Spleen (tissue), 11 donors: ENCODE results near the gene PDE3A. TPM values are rescaled to one million over a fixed set of nuclear protein-coding genes. Genes with fewer than 3 reads are reported as not detected.

Experiments
- DNase-seq: peaks from one replicate; pipeline ENCODE4 v3.0.0-alpha.2; 2020
- H3K27ac ChIP-seq, 8 donors: fragments of 200-600 bp; sonication (generic) in 7 of 8; 1 replicate in 4 of 8; 2 replicates in 4 of 8; pipeline versions ENCODE4 v1.5.0 to v1.8.0; 2016 to 2021; ENCODE audit warnings: inconsistent platforms in 4 of 8, mild to moderate bottlenecking in 4 of 8, moderate library complexity in 1 of 8
- H3K27me3 ChIP-seq, 7 donors: fragments of 200-600 bp; sonication (generic) in 6 of 7; replicated peaks in 1 of 7; 1 replicate in 4 of 7; 2 replicates in 3 of 7; pipeline versions ENCODE4 v1.5.0 to v1.8.0; 2016 to 2021; ENCODE audit warnings: inconsistent platforms in 3 of 7, mild to moderate bottlenecking in 1 of 7
- H3K36me3 ChIP-seq, 6 donors: fragments of 200-600 bp; sonication (generic) in 5 of 6; 1 replicate in 4 of 6; 2 replicates in 2 of 6; pipeline versions ENCODE4 v1.5.0 to v1.8.0; 2016 to 2021; ENCODE audit warnings: inconsistent platforms in 2 of 6
- H3K4me1 ChIP-seq, 6 donors: fragments of 200-600 bp; sonication (generic) in 5 of 6; 1 replicate in 3 of 6; 2 replicates in 3 of 6; pipeline versions ENCODE4 v1.5.0 to v1.8.0; 2016 to 2021; ENCODE audit warnings: inconsistent platforms in 3 of 6
- H3K4me3 ChIP-seq, 8 donors: fragments of 200-600 bp; sonication (generic) in 7 of 8; 1 replicate in 4 of 8; 2 replicates in 4 of 8; pipeline versions ENCODE4 v1.5.0 to v1.8.0; 2016 to 2021; ENCODE audit warnings: inconsistent platforms in 4 of 8, mild to moderate bottlenecking in 4 of 8, moderate library complexity in 2 of 8
- H3K9me3 ChIP-seq, 8 donors: fragments of 200-600 bp; sonication (generic) in 7 of 8; 1 replicate in 4 of 8; 2 replicates in 4 of 8; pipeline versions ENCODE4 v1.5.0 to v1.8.0; 2016 to 2021; ENCODE audit warnings: inconsistent platforms in 4 of 8
- CTCF ChIP-seq, 11 experiments: fragments of 200-600 bp in 7 of 11; fragments of 450-650 bp in 4 of 11; sonication (generic) in 4 of 11; IDR thresholded peaks in 8 of 11; conservative IDR thresholded peaks in 3 of 11; 1 replicate in 7 of 11; 2 replicates in 4 of 11; pipeline versions ENCODE4 v1.4.0 to v1.8.0; 2016 to 2021; ENCODE audit warnings: antibody characterized with exemption in 11 of 11, inconsistent platforms in 4 of 11, mild to moderate bottlenecking in 1 of 11
- POLR2A ChIP-seq, 3 donors: fragments of 450-650 bp; IDR thresholded peaks; one replicate each; pipeline ENCODE4 v1.5.1; 2017; ENCODE audit warnings: antibody characterized with exemption in 3 of 3, mild to moderate bottlenecking in 1 of 3
- POLR2AphosphoS5 ChIP-seq, 3 donors: sonication (generic); formaldehyde crosslinking; IDR thresholded peaks; one replicate each; pipeline ENCODE4 v1.5.1; 2017; ENCODE audit warnings: antibody characterized with exemption in 3 of 3
- WGBS, 5 donors: extraction: QIAGEN DNeasy Blood & Tissue Kit in 3 of 5; methylation state at CpG; one replicate each; pipeline versions ENCODE4 v1.1.5 to v1.1.7; 2013 to 2018; 5-methylcytosine and 5-hydroxymethylcytosine counted together
- intact Hi-C: fragments of 100-400 bp; cut with DNase I; formaldehyde crosslinking; loops from one replicate; pipeline ENCODE4 v1.15.0; 2023; ENCODE audit warnings: low total_unique reads
- polyA plus RNA-seq, 3 donors: library from polyadenylated mRNA; stranded (reverse); fragments of 200-250 nt; gene quantifications; one replicate each; pipeline ENCODE4 v1.2.1, GENCODE V29; 2013
- total RNA-seq, 7 donors: library from RNA; depleted of rRNA in 3 of 7; stranded (reverse); fragments of >200 nt in 3 of 7; fragmentation: NEBNext Ultra II Directional in 4 of 7; extraction: Animal tissue kit (Norgen Biotek cat#: 25700) in 4 of 7; gene quantifications; one replicate each; pipeline versions ENCODE4 v1.1.0 to v1.2.1, GENCODE V29; 2016 to 2021
- donor health status: healthy with polysubstance abuse.
- donor health status: DM: no; HTN: no; CAD: no; lungs with moderate emphysema.
- donor health status: DM: no; HTN: no; CAD: no.
- donor health status: Bipolar disorder and iron deficiency.
- donor health status: healthy.
- donor health status: DM: no; HTN: no; CAD: no.
- donor health status: DM: yes; HTN: yes; CAD: no.

PDE3A gene
- total and polyA plus RNA-seq, 10 donors: 0.57 to 10.1 (median 7.5) TPM

GRCh38 chr12:20555015-20555414, 186.7 kb downstream of the PDE3A start:
- intact Hi-C loops: no loop called here
- no peaks in the 10 kb centered on the region for H3K4me1 ChIP-seq
- H3K27me3 ChIP-seq: no peaks in the 10 kb centered on the region
- 90 to 95% (median 93%) methylated on average over 10 of the region's 10 CpGs for WGBS, 5 donors
- no peak overlapping the region for H3K27ac ChIP-seq
- DNase-seq: no peak
- TF ChIP-seq CTCF (IDR thresholded peaks at IDR 0.05 in 8 of 11, conservative IDR thresholded peaks at IDR 0.05 in 3 of 11) (no peak), POLR2A (IDR thresholded peaks at IDR 0.05) (no peak), POLR2AphosphoS5 (IDR thresholded peaks at IDR 0.05) (no peak)
- no peak overlapping the region for H3K4me3 ChIP-seq
- no peaks in the 10 kb centered on the region for H3K36me3 ChIP-seq
- H3K9me3 ChIP-seq: peaks cover 0 to 8% (median 0%) of the 10 kb centered on the region in 8 donors

DNA sequence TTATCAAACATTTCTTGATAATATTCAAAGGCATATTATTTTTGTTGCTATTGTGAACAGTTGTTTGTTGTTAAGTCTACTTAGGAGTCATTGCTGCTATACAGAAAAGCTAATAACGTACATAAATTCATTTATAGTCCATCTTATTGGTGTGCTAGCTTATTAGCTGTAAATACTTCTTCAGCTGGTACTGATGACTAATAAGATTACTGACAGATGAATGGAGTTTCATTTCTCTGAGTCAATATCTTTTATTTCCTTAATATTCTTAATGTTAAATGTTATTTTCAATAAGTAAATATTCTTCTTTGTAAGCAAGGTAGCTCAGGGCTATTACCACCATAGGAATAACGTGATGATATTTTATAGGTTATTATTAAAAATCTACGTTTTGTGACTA, 187.4 kb downstream of the PDE3A start:
- Histone ChIP-seq H3K36me3 (no peaks in the 10 kb centered on the region), H3K4me1 (no peaks in the 10 kb centered on the region), H3K4me3 (no peak overlapping the region), H3K9me3 (peaks cover 0 to 8% (median 0%) of the 10 kb centered on the region in 8 donors), H3K27me3 (no peaks in the 10 kb centered on the region), H3K27ac (no peak overlapping the region)
- 67 to 87% (median 73%) methylated on average over 3 of the region's 3 CpGs for WGBS, 5 donors
- TF ChIP-seq POLR2A (IDR thresholded peaks at IDR 0.05) (no peak), POLR2AphosphoS5 (IDR thresholded peaks at IDR 0.05) (no peak), CTCF (IDR thresholded peaks at IDR 0.05 in 8 of 11, conservative IDR thresholded peaks at IDR 0.05 in 3 of 11) (no peak)
- intact Hi-C loops: no loop called here
- DNase-seq: no peak

- Histone ChIP-seq H3K27ac (no peak overlapping the region), H3K27me3 (no peaks in the 10 kb centered on the region), H3K4me1 (no peaks in the 10 kb centered on the region), H3K36me3 (no peaks in the 10 kb centered on the region), H3K4me3 (no peak overlapping the region), H3K9me3 (peaks cover 0 to 3% (median 0%) of the 10 kb centered on the region in 8 donors)
- DNase-seq: no peak
- intact Hi-C loops: no loop called here
- TF ChIP-seq CTCF (IDR thresholded peaks at IDR 0.05 in 8 of 11, conservative IDR thresholded peaks at IDR 0.05 in 3 of 11) (no peak), POLR2AphosphoS5 (IDR thresholded peaks at IDR 0.05) (no peak), POLR2A (IDR thresholded peaks at IDR 0.05) (no peak)
- WGBS, 5 donors: 66 to 92% (median 73%) methylated on average over 1 of the region's 1 CpG
Measured at GRCh38 chr12:20557096-20557495, 188.8 kb downstream of the PDE3A start.

DNA sequence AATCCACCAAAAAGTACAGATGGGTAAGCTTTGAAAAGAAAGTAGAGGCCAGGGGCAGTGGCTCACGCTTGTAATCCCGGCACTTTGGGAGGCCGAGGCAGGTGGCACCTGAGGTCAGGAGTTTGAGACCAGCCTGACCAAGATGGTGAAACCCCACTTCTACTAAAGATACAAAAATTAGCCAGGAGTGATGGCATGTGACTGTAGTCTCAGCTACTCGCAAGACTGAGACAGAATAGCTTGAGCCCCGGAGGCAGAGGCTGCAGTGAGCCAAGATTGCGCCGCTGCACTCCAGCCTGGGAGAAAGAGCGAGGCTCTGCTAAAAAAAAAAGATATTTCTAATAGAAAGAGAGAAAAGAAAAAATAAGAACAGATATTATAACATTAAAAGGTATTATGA, 192.6 kb downstream of the PDE3A start:
- Histone ChIP-seq H3K27me3 (no peaks in the 10 kb centered on the region), H3K9me3 (no peaks in the 10 kb centered on the region), H3K36me3 (no peaks in the 10 kb centered on the region), H3K4me1 (no peaks in the 10 kb centered on the region), H3K4me3 (no peak overlapping the region), H3K27ac (no peak overlapping the region)
- DNase-seq: no peak
- 86 to 94% (median 92%) methylated on average over 8 of the region's 8 CpGs for whole genome bisulfite sequencing, 5 donors
- intact Hi-C loops: no loop called here
- TF ChIP-seq POLR2AphosphoS5 (IDR thresholded peaks at IDR 0.05) (no peak), POLR2A (IDR thresholded peaks at IDR 0.05) (no peak), CTCF (IDR thresholded peaks at IDR 0.05 in 8 of 11, conservative IDR thresholded peaks at IDR 0.05 in 3 of 11) (no peak)
